ENCODE results near the gene ARVCF.

- no peak for TF ChIP-seq CTCF (IDR thresholded peaks at IDR 0.05)
- no peak for TF ChIP-seq POLR2A (IDR thresholded peaks at IDR 0.05)
Measured at GRCh38 chr22:19970479-19971275, 45.9 kb downstream of the ARVCF start.
